Adrenal gland (tissue), 12 donors: ENCODE results near the gene GPM6B. TPM values are rescaled to one million over a fixed set of nuclear protein-coding genes. Genes with fewer than 3 reads are reported as not detected.

Experiments used
- DNase-seq, 7 donors: peaks; one replicate each; pipeline ENCODE4 v3.0.0-alpha.2; 2019 to 2020
- H3K27ac ChIP-seq, 5 donors: fragments of 200-600 bp; sonication (generic) in 4 of 5; 1 replicate in 3 of 5; 2 replicates in 2 of 5; pipeline versions ENCODE4 v1.5.1 to v1.8.0; 2016 to 2020; ENCODE audit warnings: mild to moderate bottlenecking in 1 of 5
- H3K27me3 ChIP-seq: fragments of 200-600 bp; 2 replicates; pipeline ENCODE4 v1.8.0; 2021
- H3K36me3 ChIP-seq, 2 donors: fragments of 200-600 bp; replicated peaks in 1 of 2; 1 replicate in 1 of 2; 2 replicates in 1 of 2; pipeline versions ENCODE4 v1.5.1 to v1.8.0; 2018 to 2022
- H3K4me1 ChIP-seq, 2 donors: fragments of 200-600 bp; replicated peaks in 1 of 2; 1 replicate in 1 of 2; 2 replicates in 1 of 2; pipeline versions ENCODE4 v1.5.1 to v1.8.0; 2018 to 2021
- H3K4me3 ChIP-seq, 4 donors: fragments of 200-600 bp; sonication (generic) in 3 of 4; one replicate each; pipeline ENCODE4 v1.5.1; 2016 to 2018
- H3K9me3 ChIP-seq, 3 donors: fragments of 200-600 bp; sonication (generic) in 1 of 3; replicated peaks in 1 of 3; 1 replicate in 2 of 3; 2 replicates in 1 of 3; pipeline versions ENCODE4 v1.5.1 to v1.8.0; 2016 to 2021
- POLR2A ChIP-seq, 2 donors: fragments of 450-650 bp; IDR thresholded peaks; one replicate each; pipeline ENCODE4 v1.6.1; 2017; ENCODE audit warnings: antibody characterized with exemption in 2 of 2, mild to moderate bottlenecking in 2 of 2, moderate library complexity in 1 of 2
- WGBS, 4 donors: extraction: QIAGEN DNeasy Blood & Tissue Kit in 2 of 4; methylation state at CpG; one replicate each; pipeline versions ENCODE4 v1.1.5 to v1.1.7; 2013 to 2017; 5-methylcytosine and 5-hydroxymethylcytosine counted together
- intact Hi-C, 2 donors: fragments of 100-400 bp; cut with DNase I; formaldehyde crosslinking; loops; one replicate each; pipeline versions ENCODE4 v1.14.1 to v1.15.0; 2022 to 2023
- polyA plus RNA-seq, 3 donors: library from polyadenylated mRNA; stranded (reverse); fragments of 200-250 nt in 2 of 3; fragments of 350-450 nt in 1 of 3; fragmentation: Illumina TruSeq in 1 of 3; extraction: RNeasy Lipid Tissue Mini Kit (QIAGEN cat#74804) in 1 of 3; gene quantifications; one replicate each; pipeline ENCODE4 v1.2.3, GENCODE V29; 2013 to 2014
- total RNA-seq, 9 donors: library from RNA; depleted of rRNA in 4 of 9; stranded (reverse); fragments of >200 nt in 4 of 9; fragments of 120-200 nt in 1 of 9; fragmentation: NEBNext Ultra II Directional in 1 of 9; extraction: Animal tissue kit (Norgen Biotek cat#: 25700) in 1 of 9; gene quantifications; one replicate each; pipeline versions ENCODE4 v1.1.0 to v1.2.4, GENCODE V29; 2013 to 2023
- TF ChIP-seq, protein P1 (sequence below), 6 experiments: fragments of 450-650 bp in 4 of 6; fragments of 200-600 bp in 2 of 6; sonication (generic) in 1 of 6; IDR thresholded peaks; 1 replicate in 5 of 6; 2 replicates in 1 of 6; pipeline versions ENCODE4 v1.5.1 to v1.8.0; 2016 to 2021; ENCODE audit warnings: antibody characterized with exemption in 6 of 6, mild to moderate bottlenecking in 2 of 6, moderate library complexity in 1 of 6
- donor health status: healthy with polysubstance abuse.
- donor health status: Bipolar disorder and iron deficiency.
- donor health status: DM: yes; HTN: yes; CAD: no.
- donor health status: DM: no; HTN: no; CAD: no.
- donor health status: DM: no; HTN: no; CAD: no.
- donor health status: DM: yes; HTN: yes; CAD: no.

GPM6B gene
- total and polyA plus RNA-seq, 12 donors = 1.0 to 7.5 (median 4.2) TPM

DNA sequence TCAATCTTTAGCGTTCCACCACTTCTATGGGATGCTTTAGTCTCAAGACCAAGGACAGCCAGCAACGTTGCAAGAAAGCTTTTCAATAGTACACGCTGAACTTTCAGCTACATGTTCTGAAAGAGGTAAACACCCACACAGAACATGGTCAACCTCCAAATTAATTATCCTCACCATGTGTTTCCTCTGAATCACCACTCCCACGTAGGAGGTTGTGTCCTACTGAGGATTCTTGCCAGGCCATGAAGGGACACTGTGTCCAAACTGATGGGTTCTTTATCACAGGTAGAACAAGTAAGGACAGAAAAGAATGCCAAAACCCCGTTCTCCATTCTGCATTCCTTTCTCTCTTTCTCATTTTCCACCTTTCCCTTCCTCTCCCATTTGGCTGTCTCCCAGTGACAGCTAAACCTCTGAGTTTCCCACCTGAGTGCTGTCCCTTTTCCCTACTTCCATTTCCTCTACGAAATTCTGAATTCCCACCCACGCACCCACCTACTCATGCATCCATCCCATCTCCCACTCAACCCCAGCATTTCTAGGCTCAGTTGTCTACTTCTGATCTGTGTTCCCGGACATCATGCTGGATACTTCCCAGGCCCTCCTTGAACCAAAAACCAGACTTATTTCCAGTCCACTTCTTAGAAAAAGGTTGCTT, 29.0 kb upstream of the GPM6B start:
- H3K36me3 ChIP-seq = no peaks in the 10 kb centered on the region
- TF ChIP-seq, protein P1, sequence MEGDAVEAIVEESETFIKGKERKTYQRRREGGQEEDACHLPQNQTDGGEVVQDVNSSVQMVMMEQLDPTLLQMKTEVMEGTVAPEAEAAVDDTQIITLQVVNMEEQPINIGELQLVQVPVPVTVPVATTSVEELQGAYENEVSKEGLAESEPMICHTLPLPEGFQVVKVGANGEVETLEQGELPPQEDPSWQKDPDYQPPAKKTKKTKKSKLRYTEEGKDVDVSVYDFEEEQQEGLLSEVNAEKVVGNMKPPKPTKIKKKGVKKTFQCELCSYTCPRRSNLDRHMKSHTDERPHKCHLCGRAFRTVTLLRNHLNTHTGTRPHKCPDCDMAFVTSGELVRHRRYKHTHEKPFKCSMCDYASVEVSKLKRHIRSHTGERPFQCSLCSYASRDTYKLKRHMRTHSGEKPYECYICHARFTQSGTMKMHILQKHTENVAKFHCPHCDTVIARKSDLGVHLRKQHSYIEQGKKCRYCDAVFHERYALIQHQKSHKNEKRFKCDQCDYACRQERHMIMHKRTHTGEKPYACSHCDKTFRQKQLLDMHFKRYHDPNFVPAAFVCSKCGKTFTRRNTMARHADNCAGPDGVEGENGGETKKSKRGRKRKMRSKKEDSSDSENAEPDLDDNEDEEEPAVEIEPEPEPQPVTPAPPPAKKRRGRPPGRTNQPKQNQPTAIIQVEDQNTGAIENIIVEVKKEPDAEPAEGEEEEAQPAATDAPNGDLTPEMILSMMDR (IDR thresholded peaks at IDR 0.05) = no peak
- TF ChIP-seq POLR2A (IDR thresholded peaks at IDR 0.05) = no peak
- intact Hi-C loops = no loop called here
- WGBS, 4 donors = 71 to 74% (median 72%) methylated on average over 8 of the region's 8 CpGs
- H3K27ac ChIP-seq = no peak overlapping the region
- peaks cover 8% of the 10 kb centered on the region for H3K27me3 ChIP-seq
- no peak for DNase-seq
- no peaks in the 10 kb centered on the region for H3K4me1 ChIP-seq
- no peak overlapping the region for H3K4me3 ChIP-seq
- no peaks in the 10 kb centered on the region for H3K9me3 ChIP-seq

DNA sequence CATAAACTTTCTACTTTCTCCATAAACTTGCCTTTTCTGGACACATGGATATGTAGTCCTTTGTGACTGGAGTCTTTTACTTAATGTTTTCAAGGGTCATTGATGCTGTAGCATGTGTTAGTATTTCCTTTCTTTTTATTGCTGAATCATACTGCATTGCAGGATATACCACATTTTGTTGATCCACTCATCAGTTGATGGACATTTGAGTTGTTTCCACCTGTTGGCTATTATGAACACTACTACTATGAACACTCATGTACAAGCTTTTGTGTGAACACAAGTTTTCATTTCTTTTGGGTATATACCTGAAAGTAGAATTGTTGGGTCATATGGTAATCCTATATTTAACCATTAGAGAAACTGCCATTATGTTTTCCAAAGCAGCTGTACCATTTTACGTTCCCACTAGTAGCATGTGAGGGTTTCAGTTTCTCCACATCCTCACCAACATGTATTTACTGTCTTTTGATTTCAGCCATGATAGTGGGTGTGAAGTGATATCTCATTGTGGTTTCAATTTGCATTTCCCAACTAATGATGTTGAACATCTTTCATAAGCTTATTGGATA, 26.3 kb upstream of the GPM6B start:
- 65 to 81% (median 68%) methylated on average over 1 of the region's 1 CpG for whole genome bisulfite sequencing, 4 donors

DNA sequence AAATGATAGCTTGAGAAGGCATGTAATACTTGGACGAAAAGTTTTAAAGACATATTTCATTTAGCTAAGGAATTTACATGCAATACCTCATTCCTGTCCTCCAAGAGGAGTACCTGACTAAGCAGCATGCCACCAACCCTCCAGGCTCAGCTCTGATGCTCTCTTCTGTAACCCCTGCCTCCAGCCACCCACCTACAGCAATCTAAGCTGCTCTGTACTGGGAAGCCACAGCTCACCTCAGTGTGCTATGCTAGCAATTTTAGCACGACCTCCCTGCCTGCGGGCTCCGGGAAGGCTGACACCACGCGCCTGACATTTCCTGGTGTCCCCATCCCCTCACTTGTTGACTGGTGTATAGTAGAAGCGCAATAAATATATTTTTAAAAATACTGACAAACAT, 23.2 kb upstream of the GPM6B start:
- Histone ChIP-seq H3K9me3 (no peaks in the 10 kb centered on the region), H3K4me1 (no peaks in the 10 kb centered on the region), H3K36me3 (no peaks in the 10 kb centered on the region), H3K4me3 (no peak overlapping the region), H3K27ac (no peak overlapping the region), H3K27me3 (peaks cover 31% of the 10 kb centered on the region)
- intact Hi-C loops = no loop called here
- WGBS, 4 donors = 73 to 89% (median 80%) methylated on average over 7 of the region's 7 CpGs
- TF ChIP-seq, protein P1 (IDR thresholded peaks at IDR 0.05) = no peak
- TF ChIP-seq POLR2A (IDR thresholded peaks at IDR 0.05) = no peak
- DNase-seq = no peak

More for the DNA sequence above, 26.3 kb upstream of the GPM6B start:
- intact Hi-C loops = no loop called here
- Histone ChIP-seq H3K4me3 (no peak overlapping the region), H3K36me3 (no peaks in the 10 kb centered on the region), H3K27me3 (peaks cover 17% of the 10 kb centered on the region), H3K27ac (no peak overlapping the region), H3K4me1 (no peaks in the 10 kb centered on the region), H3K9me3 (no peaks in the 10 kb centered on the region)
- TF ChIP-seq POLR2A (IDR thresholded peaks at IDR 0.05) = no peak
- TF ChIP-seq, protein P1 (IDR thresholded peaks at IDR 0.05) = no peak
- DNase-seq = no peak

DNA sequence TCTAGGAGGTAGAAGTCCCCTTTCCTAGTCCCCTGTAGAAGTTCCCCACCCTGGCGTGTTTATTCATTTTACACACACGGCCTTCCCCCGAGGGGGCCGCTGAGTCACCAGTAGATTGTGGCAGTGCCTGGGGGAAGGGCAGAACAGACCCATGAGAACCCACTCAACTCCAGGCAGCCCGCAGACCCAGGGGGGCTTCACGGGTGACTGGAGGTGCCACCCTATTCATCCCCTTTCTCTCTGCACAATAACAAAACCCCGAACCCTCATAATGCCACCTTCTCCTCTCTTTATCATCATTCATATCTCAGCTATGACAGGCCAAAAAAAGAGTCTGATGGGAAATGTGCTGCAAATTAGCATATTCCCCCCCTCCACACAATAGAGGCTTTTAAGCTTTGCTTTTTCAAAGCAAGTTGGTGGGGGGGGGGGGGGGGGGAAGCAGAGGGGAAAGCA, 20.4 kb upstream of the GPM6B start:
- no peaks in the 10 kb centered on the region for H3K4me1 ChIP-seq
- DNase-seq = no peak
- no peak overlapping the region for H3K4me3 ChIP-seq
- TF ChIP-seq POLR2A (IDR thresholded peaks at IDR 0.05) = no peak
- TF ChIP-seq, protein P1 (IDR thresholded peaks at IDR 0.05) = no peak
- WGBS, 4 donors = 25 to 53% (median 38%) methylated on average over 7 of the region's 7 CpGs
- no peak overlapping the region for H3K27ac ChIP-seq
- intact Hi-C loops = no loop called here
- no peaks in the 10 kb centered on the region for H3K36me3 ChIP-seq
- peaks cover 31% of the 10 kb centered on the region for H3K27me3 ChIP-seq
- no peaks in the 10 kb centered on the region for H3K9me3 ChIP-seq
